Measurements from ENCODE around the gene FUT9. TPM values are rescaled to one million over a fixed set of nuclear protein-coding genes. Genes with fewer than 3 reads are reported as not detected.

The FUT9 gene
- total RNA-seq, 2 donors from 2014 or later = not detected

DNA sequence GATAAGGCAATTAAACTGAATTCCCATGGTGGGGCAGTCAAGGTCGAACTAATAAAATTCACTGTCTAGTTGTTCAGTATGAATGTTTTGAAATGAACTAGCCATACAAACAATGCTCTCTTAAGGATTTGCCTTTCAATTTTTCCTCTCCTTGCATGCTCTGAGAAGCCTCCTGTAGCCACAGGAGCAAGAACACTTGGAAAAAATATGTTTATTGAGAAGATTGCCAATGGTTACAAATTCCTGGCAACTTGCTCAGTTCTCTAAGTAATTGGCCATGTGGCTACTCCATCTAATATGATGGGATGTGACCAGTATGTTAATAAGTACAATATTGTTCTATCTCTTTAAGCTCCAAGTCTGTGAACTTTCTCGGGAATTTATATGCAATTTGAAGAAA is 49.4 kb downstream of the FUT9 start:
- no peaks in the 10 kb centered on the region for H3K27me3 ChIP-seq
- no peak overlapping the region for H3K4me3 ChIP-seq
- H3K36me3 ChIP-seq = no peaks in the 10 kb centered on the region
- DNase-seq = no peak
- no peak overlapping the region for H3K9ac ChIP-seq (ENCODE audit: low read depth in 2 of 2, low read length in 2 of 2)
- H3K9me3 ChIP-seq = no peaks in the 10 kb centered on the region
- no peak for TF ChIP-seq CTCF (IDR thresholded peaks at IDR 0.05)
- intact Hi-C loops (cut with DNase I) = no loop called here
- H3K27ac ChIP-seq = no peak overlapping the region
- H3K4me1 ChIP-seq = no peaks in the 10 kb centered on the region

GRCh38 chr6:96066376-96066775 is 50.6 kb downstream of the FUT9 start:
- no peaks in the 10 kb centered on the region for H3K36me3 ChIP-seq
- H3K4me3 ChIP-seq = no peak overlapping the region
- H3K9me3 ChIP-seq = no peaks in the 10 kb centered on the region
- no peaks in the 10 kb centered on the region for H3K4me1 ChIP-seq
- no peak for TF ChIP-seq CTCF (IDR thresholded peaks at IDR 0.05)
- H3K9ac ChIP-seq (ENCODE audit: low read depth in 2 of 2, low read length in 2 of 2) = no peak overlapping the region
- H3K27ac ChIP-seq = no peak overlapping the region
- intact Hi-C loops (cut with DNase I) = no loop called here
- DNase-seq = no peak
- no peaks in the 10 kb centered on the region for H3K27me3 ChIP-seq

- Histone ChIP-seq H3K4me3 (no peak overlapping the region), H3K36me3 (no peaks in the 10 kb centered on the region), H3K9ac (ENCODE audit: low read depth in 2 of 2, low read length in 2 of 2) (no peak overlapping the region), H3K27ac (no peak overlapping the region), H3K4me1 (no peaks in the 10 kb centered on the region), H3K9me3 (no peaks in the 10 kb centered on the region), H3K27me3 (no peaks in the 10 kb centered on the region)
- intact Hi-C loops (cut with DNase I) = no loop called here
- no peak for TF ChIP-seq CTCF (IDR thresholded peaks at IDR 0.05)
- DNase-seq = no peak
These were observed 57.8 kb downstream of the FUT9 start for GRCh38 chr6:96073555-96073954.

DNA sequence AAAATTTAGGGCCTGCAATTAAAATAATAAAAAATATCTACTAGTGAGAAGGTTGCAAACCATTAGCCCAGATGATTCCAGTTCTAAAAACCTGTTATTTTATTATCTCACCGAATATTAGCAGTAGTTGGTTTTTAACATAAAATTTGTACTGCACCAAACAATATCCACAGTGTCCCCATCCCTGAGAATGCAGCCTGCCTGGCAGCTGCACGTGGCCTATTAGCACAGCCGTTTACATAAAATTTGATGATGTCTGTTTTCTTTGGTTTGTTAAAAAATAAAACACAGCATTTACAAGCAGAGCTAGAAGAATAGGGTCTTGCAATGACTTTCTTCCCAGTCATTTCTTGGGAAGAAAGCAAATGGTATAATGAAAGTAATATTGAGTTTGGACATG is 58.2 kb downstream of the FUT9 start:
- Histone ChIP-seq H3K4me1 (no peaks in the 10 kb centered on the region), H3K27me3 (no peaks in the 10 kb centered on the region), H3K4me3 (no peak overlapping the region), H3K9me3 (no peaks in the 10 kb centered on the region), H3K27ac (no peak overlapping the region), H3K36me3 (no peaks in the 10 kb centered on the region), H3K9ac (ENCODE audit: low read depth in 2 of 2, low read length in 2 of 2) (no peak overlapping the region)
- TF ChIP-seq CTCF (IDR thresholded peaks at IDR 0.05) = no peak
- intact Hi-C loops (cut with DNase I) = no loop called here
- no peak for DNase-seq

- H3K27ac ChIP-seq = no peak overlapping the region
- H3K36me3 ChIP-seq = no peaks in the 10 kb centered on the region
- no peak for DNase-seq
- no peak overlapping the region for H3K9ac ChIP-seq (ENCODE audit: low read depth in 2 of 2, low read length in 2 of 2)
- intact Hi-C loops (cut with DNase I) = no loop called here
- H3K27me3 ChIP-seq = no peaks in the 10 kb centered on the region
- H3K4me3 ChIP-seq = no peak overlapping the region
- H3K9me3 ChIP-seq = no peaks in the 10 kb centered on the region
- H3K4me1 ChIP-seq = no peaks in the 10 kb centered on the region
- no peak for TF ChIP-seq CTCF (IDR thresholded peaks at IDR 0.05)
These were observed 60.1 kb downstream of the FUT9 start for GRCh38 chr6:96075826-96076225.

DNA sequence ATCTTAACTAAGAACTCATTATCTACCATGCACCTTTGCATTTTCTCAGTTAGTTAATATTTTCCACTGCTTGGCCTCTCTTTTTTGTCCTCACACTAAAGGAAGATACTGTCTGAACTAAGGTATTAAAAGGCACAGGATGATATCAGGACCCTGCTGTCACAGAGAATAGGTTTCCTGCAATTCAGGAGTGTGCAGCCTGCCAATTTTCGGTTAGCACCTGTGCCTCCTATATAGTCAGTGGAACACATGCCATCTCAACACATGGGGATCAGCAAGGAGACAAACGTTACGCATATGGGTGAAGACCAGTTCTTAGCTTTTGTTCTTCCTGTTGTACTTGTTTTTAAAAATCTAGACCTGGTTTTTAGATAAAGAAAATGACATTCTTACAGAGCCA is 71.0 kb downstream of the FUT9 start:
- H3K4me3 ChIP-seq = no peak overlapping the region
- H3K27me3 ChIP-seq = no peaks in the 10 kb centered on the region
- H3K4me1 ChIP-seq = no peaks in the 10 kb centered on the region
- no peak overlapping the region for H3K27ac ChIP-seq
- intact Hi-C loops (cut with DNase I) = no loop called here
- DNase-seq = no peak
- no peak overlapping the region for H3K9ac ChIP-seq (ENCODE audit: low read depth in 2 of 2, low read length in 2 of 2)
- no peak for TF ChIP-seq CTCF (IDR thresholded peaks at IDR 0.05)
- H3K9me3 ChIP-seq = no peaks in the 10 kb centered on the region
- H3K36me3 ChIP-seq = no peaks in the 10 kb centered on the region
